Epithelial cell of alveolus of lung (primary cell): ENCODE results near the gene POLR1E. TPM values are rescaled to one million over a fixed set of nuclear protein-coding genes. Genes with fewer than 3 reads are reported as not detected.

Source experiments
- total RNA-seq: library from RNA; depleted of rRNA; stranded (reverse); fragments of >200 nt; gene quantifications from 2 replicates; pipeline ENCODE4 v1.2.1, GENCODE V29; 2015

The POLR1E gene, protein sequence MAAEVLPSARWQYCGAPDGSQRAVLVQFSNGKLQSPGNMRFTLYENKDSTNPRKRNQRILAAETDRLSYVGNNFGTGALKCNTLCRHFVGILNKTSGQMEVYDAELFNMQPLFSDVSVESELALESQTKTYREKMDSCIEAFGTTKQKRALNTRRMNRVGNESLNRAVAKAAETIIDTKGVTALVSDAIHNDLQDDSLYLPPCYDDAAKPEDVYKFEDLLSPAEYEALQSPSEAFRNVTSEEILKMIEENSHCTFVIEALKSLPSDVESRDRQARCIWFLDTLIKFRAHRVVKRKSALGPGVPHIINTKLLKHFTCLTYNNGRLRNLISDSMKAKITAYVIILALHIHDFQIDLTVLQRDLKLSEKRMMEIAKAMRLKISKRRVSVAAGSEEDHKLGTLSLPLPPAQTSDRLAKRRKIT
- total RNA-seq: 30.6 and 34.0 TPM in 2 replicates

DNA sequence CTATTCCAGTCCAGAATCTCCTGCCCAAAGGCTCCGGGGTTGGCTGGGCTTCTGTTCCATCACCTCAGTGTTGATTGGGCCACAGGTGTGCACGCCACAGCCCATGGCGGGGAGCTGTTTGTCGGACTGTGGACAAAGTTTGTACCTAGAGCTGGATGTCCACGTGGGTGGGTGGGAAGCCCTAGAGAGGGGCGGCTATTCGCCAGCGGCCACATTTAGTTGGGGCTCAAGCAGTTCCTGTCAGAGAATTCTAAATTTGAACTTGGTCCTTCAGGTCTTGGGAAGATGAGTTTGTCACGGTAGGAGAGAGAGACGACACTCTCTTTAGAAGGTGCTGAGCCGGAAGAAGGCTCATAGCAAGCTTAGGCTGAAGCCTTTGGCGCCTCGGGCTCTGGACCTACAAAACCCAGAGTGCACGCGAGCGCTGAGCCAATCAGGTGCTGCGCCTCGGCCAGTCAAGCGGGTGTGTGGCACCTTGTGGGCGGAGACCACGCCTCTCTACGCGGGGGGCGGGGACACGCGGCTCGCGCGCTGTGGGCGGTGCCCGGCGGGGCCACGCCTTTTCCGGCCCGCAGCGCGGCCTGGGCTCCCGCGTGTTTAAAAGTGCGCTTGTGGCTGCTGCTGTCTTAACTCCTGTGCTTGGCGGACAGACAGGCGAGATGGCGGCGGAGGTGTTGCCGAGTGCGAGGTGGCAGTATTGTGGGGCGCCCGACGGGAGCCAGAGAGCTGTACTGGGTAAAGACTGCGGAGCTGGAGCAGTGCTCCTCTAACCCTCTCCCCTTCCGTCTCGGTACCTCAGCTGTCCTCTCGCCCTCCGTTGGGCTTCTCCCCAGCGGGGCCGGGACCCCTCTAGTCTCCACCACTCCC lies at the start of gene POLR1E:
TSS of gene POLR1E (plus strand) at position 560 of the 867 bp plus-strand sequence. CDS start at position 660, 100 bp downstream.

GRCh38 chr9:37465249-37466036 lies 20.3 kb upstream of the POLR1E start, which contains the start of gene ZBTB5:
Gene ZBTB5 (minus strand): TSS chr9:37465450. CDS start chr9:37442551, 22,899 bp downstream.

Other genes with a start within 250 kb of the POLR1E start
- 144 and 167 TPM in 2 replicates for gene GRHPR, start 63.3 kb upstream of the POLR1E start, total RNA-seq
- 8.0 and 9.3 TPM in 2 replicates for gene ZBTB5, start 20.5 kb upstream of the POLR1E start, total RNA-seq
- gene FBXO10, start 90.4 kb downstream of the POLR1E start, total RNA-seq: 4.9 and 8.3 TPM in 2 replicates
- gene TOMM5, start 106.6 kb downstream of the POLR1E start, total RNA-seq: 70.5 and 183 TPM in 2 replicates
- gene FRMPD1, start 165.0 kb downstream of the POLR1E start, total RNA-seq: not detected in 2 replicates